Gastroesophageal sphincter (tissue), 3 donors: ENCODE results near the gene FZD7.

Source experiments
- CTCF ChIP-seq, 4 experiments: fragments of 200-600 bp in 2 of 4; fragments of 450-650 bp in 2 of 4; sonication (generic) in 1 of 4; IDR thresholded peaks; one replicate each; pipeline ENCODE4 v1.5.1; 2017 to 2019; ENCODE audit warnings: antibody characterized with exemption in 4 of 4, mild to moderate bottlenecking in 2 of 4, moderate library complexity in 2 of 4
- EP300 ChIP-seq: sonication (generic); formaldehyde crosslinking; IDR thresholded peaks from one replicate; pipeline ENCODE4 v1.6.1; 2017; ENCODE audit warnings: antibody characterized with exemption, mild to moderate bottlenecking
- POLR2A ChIP-seq, 2 donors: fragments of 450-650 bp; IDR thresholded peaks; one replicate each; pipeline ENCODE4 v1.6.1; 2017; ENCODE audit warnings: antibody characterized with exemption in 2 of 2, mild to moderate bottlenecking in 2 of 2, moderate library complexity in 1 of 2
- POLR2AphosphoS5 ChIP-seq: sonication (generic); formaldehyde crosslinking; IDR thresholded peaks from one replicate; pipeline ENCODE4 v1.6.1; 2017; ENCODE audit warnings: antibody characterized with exemption

- TF ChIP-seq CTCF (IDR thresholded peaks at IDR 0.05) (no peak), EP300 (no peak), POLR2A (IDR thresholded peaks at IDR 0.05) (no peak), POLR2AphosphoS5 (no peak)
Measured at GRCh38 chr2:202005272-202005887, 28.3 kb upstream of the FZD7 start.
